GM19438 (cell line): Measurements from ENCODE around the gene GALNT17.
"Not testable (repeated sequence)": the region's sequence is repeated elsewhere in the genome, so short reads cannot be mapped to it uniquely, and the experiment has no call there.

Experiments
- ATAC-seq: cut with Tn5 transposase; IDR thresholded peaks from one replicate; pipeline ENCODE4 v1.9.1; 2021; ENCODE audit warnings: low read depth; ENCODE audit not compliant: unreplicated experiment

Gene GALNT17

GRCh38 chr7:71229148-71229547 lies 97.2 kb downstream of the GALNT17 start:
- no peak for ATAC-seq

GRCh38 chr7:71229699-71230098 lies 97.8 kb downstream of the GALNT17 start:
- ATAC-seq, result no peak

- ATAC-seq, result no peak
Measured at GRCh38 chr7:71235253-71235652, 103.3 kb downstream of the GALNT17 start.

GRCh38 chr7:71236230-71237105 lies 104.5 kb downstream of the GALNT17 start:
- no peak for ATAC-seq

- no peak for ATAC-seq
Measured at GRCh38 chr7:71237945-71238344, 106.0 kb downstream of the GALNT17 start.

GRCh38 chr7:71238581-71239295 lies 106.8 kb downstream of the GALNT17 start:
- no peak for ATAC-seq

GRCh38 chr7:71239586-71240268 lies 107.8 kb downstream of the GALNT17 start:
- no peak for ATAC-seq

- no peak for ATAC-seq
Measured at GRCh38 chr7:71243736-71244410, 111.9 kb downstream of the GALNT17 start.

- ATAC-seq, result no peak
Measured at GRCh38 chr7:71245038-71245437, 113.1 kb downstream of the GALNT17 start.

- ATAC-seq, result no peak
Measured at GRCh38 chr7:71251706-71252105, 119.8 kb downstream of the GALNT17 start.

- ATAC-seq, result no peak
Measured at GRCh38 chr7:71254751-71255150, 122.8 kb downstream of the GALNT17 start.

- no peak for ATAC-seq
Measured at GRCh38 chr7:71255537-71256178, 123.7 kb downstream of the GALNT17 start.

- ATAC-seq, result no peak
Measured at GRCh38 chr7:71261066-71261465, 129.1 kb downstream of the GALNT17 start.

GRCh38 chr7:71262834-71263233 lies 130.9 kb downstream of the GALNT17 start:
- ATAC-seq, result not testable (repeated sequence)

- no peak for ATAC-seq
Measured at GRCh38 chr7:71264005-71264404, 132.1 kb downstream of the GALNT17 start.

- ATAC-seq, result no peak
Measured at GRCh38 chr7:71266912-71267311, 135.0 kb downstream of the GALNT17 start.

- no peak for ATAC-seq
Measured at GRCh38 chr7:71267734-71268469, 136.0 kb downstream of the GALNT17 start.

- ATAC-seq, result no peak
Measured at GRCh38 chr7:71270558-71270957, 138.6 kb downstream of the GALNT17 start.

GRCh38 chr7:71271203-71271602 lies 139.3 kb downstream of the GALNT17 start:
- ATAC-seq, result no peak
